ENCODE measurements around the gene CASP5.

Gene CASP5

DNA sequence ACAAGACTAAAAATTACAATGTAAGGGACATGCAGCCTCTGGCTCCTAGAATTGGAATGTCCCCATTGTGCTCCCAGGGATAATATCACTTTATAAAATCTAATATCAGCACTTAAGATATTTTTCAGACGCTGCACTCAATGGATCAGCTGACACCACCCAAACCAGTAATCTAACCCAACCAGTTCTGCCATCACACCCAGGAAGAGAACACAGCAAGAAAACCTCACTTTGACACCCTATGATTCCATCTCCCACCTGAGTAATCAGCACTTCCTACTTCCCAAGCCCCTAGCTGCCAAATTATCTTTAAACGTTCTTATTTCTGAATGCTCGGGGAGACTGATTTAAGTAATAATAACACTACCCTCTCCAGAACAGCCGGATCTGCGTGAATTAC, 57.2 kb downstream of the CASP5 start:
- DNase-seq = no peak

DNA sequence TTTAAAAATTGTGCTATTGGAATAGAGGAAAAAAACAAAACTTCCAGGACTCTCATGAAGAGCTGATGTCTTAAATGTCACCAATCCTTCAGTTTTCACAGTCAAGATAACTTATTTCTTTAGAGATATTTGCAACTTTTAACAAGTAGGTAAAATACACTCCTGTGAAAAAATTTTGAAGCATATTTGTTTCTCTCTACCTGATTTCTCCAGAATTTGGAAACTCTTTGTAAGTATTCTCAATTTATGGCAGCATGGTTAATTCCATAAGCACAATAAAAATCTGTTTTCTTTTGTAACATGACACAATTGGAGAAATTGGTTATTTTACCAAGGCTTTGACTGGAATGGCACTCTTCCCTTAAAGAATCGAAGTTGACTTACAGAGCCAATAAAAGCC, 58.7 kb downstream of the CASP5 start:
- DNase-seq = no peak

DNA sequence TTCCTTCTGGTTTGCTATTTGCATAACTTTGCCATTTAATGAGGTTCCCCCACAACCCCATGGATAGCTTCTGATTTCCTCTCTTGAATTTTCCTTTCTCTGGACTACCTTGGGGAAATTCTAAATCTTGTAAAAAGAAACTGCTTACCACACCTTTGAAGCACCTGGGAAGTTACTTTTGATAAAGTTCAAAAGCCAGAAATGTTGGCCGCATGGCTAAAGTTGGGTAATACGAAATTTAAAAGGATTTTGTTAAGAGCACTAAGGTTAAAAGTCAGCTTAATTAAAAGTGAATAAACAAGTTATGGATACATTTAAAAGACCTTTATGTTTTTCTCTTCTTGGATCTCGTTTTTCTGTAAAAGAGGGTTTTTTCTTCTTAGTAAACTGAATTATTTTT, 60.1 kb downstream of the CASP5 start:
- DNase-seq = no peak

DNA sequence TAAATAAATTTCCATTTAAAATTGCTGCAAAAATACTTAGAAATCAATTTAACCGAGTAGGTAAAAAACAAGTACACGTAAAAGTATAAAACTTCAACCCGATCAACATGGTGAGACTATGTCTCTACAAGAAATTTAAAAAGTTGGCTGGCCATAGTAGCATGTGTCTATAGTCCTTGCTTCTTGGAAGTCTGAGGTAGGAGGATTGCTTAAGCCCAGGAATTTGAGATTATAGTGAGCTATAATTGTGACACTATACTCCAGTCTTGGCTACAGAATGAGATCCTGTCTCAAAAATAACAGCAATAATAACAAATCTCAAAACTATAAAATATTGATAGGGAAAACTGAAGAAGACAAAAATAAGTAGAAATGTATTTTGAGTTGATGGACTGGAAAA, 65.7 kb downstream of the CASP5 start:
- no peak for DNase-seq

DNA sequence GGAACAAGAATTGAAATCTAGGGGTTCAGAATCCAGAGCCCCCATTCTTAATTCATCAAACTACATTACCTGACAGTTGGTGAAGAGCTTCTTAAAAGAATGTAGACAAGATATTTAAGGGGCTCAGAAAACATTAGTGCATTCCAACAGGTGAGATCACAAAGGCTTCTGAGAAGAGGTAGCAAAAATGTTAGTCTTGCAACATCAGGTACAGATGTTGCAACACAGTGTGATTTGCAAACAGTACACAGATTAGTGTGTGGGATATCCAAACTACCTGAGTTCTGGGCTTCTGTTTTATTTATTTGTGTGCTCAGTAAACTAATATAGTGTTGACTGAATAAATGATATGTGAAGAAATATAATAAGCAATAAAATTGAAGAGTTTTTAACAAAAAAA, 66.4 kb downstream of the CASP5 start:
- no peak for DNase-seq

DNA sequence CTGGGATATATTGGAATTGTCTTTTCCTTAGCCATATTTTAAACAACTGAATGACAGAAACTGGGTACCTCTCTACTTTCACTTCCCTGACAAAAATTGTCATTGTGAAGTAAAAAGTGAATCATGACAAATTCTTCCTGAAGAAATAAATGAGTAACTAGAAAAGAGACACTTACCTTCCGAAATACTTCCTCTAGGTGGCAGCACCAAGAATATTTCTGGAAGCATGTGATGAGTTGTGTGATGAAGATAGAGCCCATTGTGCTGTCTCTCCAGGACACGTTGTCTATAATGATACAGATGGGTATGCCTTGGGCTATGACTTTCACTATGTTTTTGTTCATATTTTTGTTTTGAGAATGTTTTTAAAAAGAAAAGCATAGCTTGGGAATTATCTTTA, 76.1 kb downstream of the CASP5 start:
- no peak for DNase-seq
